T-helper 17 cell (primary cell): ENCODE results near the gene FSTL4. TPM values are rescaled to one million over a fixed set of nuclear protein-coding genes. Genes with fewer than 3 reads are reported as not detected.

ENCODE experiments used
- ATAC-seq: fragments of 150-1000 bp; cut with Tn5 transposase; 2 replicates; pipeline ENCODE4 v1.10.0; 2021; ENCODE audit warnings: mild to moderate bottlenecking, moderate library complexity
- DNase-seq, 3 donors: peaks; one replicate each; pipeline versions ENCODE4 v3.0.0 to v3.0.0-alpha.2; 2020 to 2021
- H3K9me3 ChIP-seq: one replicate; pipeline ENCODE4 v1.7.0; 2013; ENCODE audit warnings: low read length, mild to moderate bottlenecking; ENCODE audit not compliant: control insufficient read depth, poor library complexity, severe bottlenecking
- H3K27ac Mint-ChIP-seq: one replicate; pipeline ENCODE4 v1.8.0; 2022; ENCODE audit warnings: mild to moderate bottlenecking, moderate library complexity, mixed read lengths
- H3K27me3 Mint-ChIP-seq: one replicate; pipeline ENCODE4 v1.8.0; 2022; ENCODE audit warnings: mixed read lengths
- H3K36me3 Mint-ChIP-seq: one replicate; pipeline ENCODE4 v1.8.0; 2022; ENCODE audit warnings: low read depth, mixed read lengths
- H3K4me1 Mint-ChIP-seq: one replicate; pipeline ENCODE4 v1.8.0; 2022; ENCODE audit warnings: mild to moderate bottlenecking, mixed read lengths
- H3K4me3 Mint-ChIP-seq: one replicate; pipeline ENCODE4 v1.8.0; 2022; ENCODE audit warnings: mild to moderate bottlenecking, moderate library complexity, mixed read lengths
- total RNA-seq, 4 donors: library from RNA in 2 of 4; stranded (reverse) in 2 of 4; gene quantifications; one replicate each; pipeline ENCODE4 v1.2.3 and lab custom pipeline; 2022 to 2026

Gene FSTL4
- total RNA-seq, 2 donors from 2014 or later: 0.26 TPM; not detected in 1

DNA sequence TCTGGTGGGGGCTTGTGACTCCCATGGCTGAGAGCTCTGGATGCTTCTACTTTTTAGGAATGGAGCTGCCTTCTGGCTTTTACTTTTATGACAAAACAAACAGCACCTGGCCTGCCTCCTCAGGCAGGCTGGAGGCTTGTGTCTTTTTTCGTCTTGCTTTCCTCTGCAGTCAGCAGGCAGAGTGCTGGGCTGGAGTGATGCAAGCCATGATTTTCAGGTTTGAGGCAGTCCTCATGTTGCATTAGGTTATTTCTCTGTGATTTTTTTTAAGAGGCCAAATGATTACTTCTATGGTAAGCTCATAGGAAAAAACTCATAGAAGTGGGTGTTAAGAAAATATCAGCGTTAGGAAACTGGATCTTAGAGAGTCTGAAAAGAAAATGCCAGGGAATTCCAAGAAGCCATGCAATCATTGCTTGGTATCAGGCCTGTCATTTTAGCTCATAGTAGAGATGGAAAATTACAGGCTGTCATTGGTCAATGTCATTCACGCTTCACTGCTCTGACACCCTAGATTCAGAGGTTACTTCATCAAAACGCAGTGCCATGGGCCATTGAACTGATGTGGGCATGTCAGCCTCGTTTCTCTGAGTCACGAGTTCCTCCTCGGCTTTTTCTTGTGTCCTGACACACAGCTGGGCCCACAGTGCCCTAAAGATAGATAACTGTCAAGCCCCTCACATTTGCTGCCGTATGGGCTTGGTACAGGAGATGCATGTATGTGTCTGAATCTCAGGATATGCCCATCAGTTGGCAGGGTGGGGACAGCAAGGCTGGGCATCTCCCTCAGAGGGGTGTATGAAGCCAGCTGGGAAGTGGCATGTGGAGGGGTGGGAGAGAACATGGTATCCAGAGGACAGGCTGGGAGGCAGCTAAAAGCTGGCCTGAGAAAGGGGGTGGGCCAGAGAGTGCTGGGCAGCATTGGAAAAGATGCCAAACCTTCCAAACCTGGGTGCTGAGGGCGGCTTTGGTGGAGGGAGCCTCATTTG is 408.7 kb downstream of the FSTL4 start:
- H3K4me1 Mint-ChIP-seq: peaks cover 2% of the 10 kb centered on the region
- H3K36me3 Mint-ChIP-seq: peaks cover 4% of the 10 kb centered on the region
- DNase-seq (no peak), ATAC-seq (no peak)
- H3K4me3 Mint-ChIP-seq: no peak overlapping the region
- H3K27ac Mint-ChIP-seq: no peak overlapping the region
- peaks cover 52% of the 10 kb centered on the region for H3K27me3 Mint-ChIP-seq
- H3K9me3 ChIP-seq: no peaks in the 10 kb centered on the region

DNA sequence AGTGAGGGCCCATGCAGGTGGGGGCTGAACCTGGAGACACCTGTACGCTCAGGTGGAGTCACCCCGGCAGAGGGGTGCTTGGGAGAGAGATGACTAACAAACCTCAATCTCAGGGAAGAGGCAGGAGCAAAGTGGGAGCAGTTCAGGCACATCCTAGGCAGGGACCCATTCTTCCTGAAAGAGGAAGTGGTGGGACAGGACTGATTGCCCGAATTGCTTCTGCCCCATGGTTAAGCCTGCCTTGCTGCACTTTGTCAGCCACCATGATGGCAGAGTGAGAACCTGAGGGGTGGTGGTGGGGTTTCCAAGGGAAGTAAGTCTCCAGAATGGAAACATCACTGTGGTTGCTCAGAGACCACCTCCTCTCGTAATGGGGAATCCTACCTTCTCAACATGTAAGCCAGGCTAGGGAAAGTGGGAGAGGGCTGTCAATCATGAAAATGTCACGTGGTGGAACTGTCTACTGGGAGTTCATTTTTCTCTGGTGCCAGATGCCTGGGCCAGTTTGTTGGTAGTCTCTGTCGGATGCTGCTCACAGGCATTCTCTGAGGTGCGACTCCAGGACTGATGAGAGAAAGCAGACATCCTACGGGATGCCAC is 410.2 kb downstream of the FSTL4 start:
- ATAC-seq: no peak
- H3K27me3 Mint-ChIP-seq: peaks cover 53% of the 10 kb centered on the region
- peaks cover 2% of the 10 kb centered on the region for H3K4me1 Mint-ChIP-seq
- H3K9me3 ChIP-seq: no peaks in the 10 kb centered on the region
- peaks cover 4% of the 10 kb centered on the region for H3K36me3 Mint-ChIP-seq
- H3K4me3 Mint-ChIP-seq: no peak overlapping the region
- no peak overlapping the region for H3K27ac Mint-ChIP-seq
- no peak for DNase-seq

DNA sequence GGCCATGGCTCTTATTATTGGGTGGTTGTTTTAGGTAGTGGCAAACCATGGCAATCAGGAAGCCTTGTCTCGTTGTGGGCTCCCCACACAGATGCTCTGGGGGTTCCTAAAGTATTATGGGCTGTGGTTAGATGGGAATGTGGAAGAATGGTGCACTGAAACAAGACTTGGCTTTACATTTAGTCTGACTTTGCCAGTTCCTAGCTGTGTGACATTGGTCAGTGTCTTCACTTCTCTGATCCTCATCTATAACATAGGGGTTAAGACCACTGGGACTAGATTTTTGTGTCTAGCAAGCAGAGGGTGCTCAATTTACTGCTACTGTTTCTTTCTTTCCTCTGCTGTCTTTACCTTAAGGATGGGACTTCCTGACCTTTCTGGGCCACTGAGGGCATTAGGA is 411.0 kb downstream of the FSTL4 start:
- Mint-ChIP-seq H3K27ac (no peak overlapping the region), H3K4me3 (no peak overlapping the region), H3K36me3 (peaks cover 4% of the 10 kb centered on the region), H3K27me3 (peaks cover 55% of the 10 kb centered on the region), H3K4me1 (peaks cover 2% of the 10 kb centered on the region)
- ATAC-seq: no peak
- no peaks in the 10 kb centered on the region for H3K9me3 ChIP-seq
- no peak for DNase-seq

DNA sequence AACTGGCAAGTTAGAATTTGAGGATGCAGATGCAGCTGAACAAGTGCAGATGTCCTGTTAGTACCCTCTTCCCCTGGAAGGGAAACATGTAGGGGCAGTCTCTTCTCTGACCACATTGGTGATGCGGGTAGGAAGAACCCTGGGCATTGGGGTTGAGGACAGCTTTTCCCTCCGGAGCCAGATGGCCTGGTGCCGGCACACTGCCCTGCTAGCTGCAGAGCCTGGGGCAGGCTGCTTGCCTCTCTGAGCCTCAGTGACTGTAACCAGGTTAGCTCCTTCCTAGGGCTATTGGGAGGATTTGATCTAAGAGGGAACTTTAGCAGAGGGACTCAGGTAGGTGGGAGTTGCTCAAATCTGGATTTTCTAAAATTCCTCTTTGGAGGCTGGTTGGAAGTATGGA is 412.1 kb downstream of the FSTL4 start:
- Mint-ChIP-seq H3K36me3 (peaks cover 4% of the 10 kb centered on the region), H3K4me1 (peaks cover 4% of the 10 kb centered on the region), H3K27ac (no peak overlapping the region), H3K27me3 (peaks cover 62% of the 10 kb centered on the region), H3K4me3 (no peak overlapping the region)
- ATAC-seq: no peak
- no peaks in the 10 kb centered on the region for H3K9me3 ChIP-seq
- DNase-seq: no peak

DNA sequence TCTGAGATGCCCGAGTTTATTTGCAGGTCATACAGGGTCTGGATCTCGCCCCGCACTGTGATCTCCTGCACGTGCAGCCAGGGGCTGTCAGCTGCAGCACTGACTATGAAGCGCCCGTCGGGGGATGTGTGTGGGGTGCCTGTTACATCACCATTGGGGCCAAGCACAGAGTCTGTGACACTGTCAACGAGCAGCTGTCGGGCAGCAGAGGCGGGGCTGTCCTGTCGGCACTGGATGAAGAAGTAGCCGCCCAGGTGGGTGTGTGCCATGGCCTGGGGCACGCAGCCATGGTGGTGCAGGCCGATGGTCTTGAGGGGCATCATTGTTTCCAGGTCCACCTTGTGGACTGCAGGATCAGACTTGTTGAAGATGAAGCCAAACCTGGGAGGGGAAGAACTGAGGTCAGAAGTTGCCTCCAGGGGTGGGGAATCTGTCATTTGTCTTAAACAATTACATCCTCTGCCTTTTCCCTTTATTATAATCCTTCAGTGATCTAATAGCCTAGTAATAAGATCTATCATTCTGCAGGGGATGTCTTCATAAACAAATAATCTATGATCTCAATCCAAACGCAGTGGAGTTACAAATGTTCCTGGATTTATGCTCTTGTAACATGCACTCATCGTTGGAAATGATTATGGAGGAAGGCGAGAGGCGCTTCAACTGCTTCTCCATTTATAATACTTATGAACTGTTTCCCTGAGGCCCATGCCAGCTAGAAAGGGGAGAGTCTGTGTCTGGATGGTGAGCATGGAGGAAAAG is 412.7 kb downstream of the FSTL4 start:
- peaks cover 4% of the 10 kb centered on the region for H3K4me1 Mint-ChIP-seq
- DNase-seq: no peak

DNA sequence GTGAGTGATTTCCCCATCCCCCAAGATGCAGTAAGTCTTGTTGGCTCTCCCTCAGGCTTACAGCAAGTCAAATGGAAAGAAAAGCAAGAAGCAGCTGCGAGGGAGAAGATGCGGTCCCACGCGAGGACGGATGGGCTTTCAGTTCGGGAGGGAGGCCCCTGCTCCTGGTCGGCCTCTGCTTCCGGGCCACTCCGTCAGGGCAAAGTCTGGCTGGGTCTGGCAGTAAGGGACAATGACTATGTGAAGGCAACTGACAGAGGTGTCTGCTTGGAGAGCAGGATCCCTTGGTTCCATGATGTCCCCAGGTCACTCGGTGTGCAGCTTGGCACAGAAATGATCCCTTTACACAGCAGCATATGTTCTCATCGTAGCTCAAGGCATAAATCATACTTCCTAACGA is 413.8 kb downstream of the FSTL4 start:
- no peak overlapping the region for H3K4me3 Mint-ChIP-seq
- H3K27me3 Mint-ChIP-seq: peaks cover 63% of the 10 kb centered on the region
- H3K36me3 Mint-ChIP-seq: peaks cover 4% of the 10 kb centered on the region
- ATAC-seq (no peak), DNase-seq (no peak)
- H3K4me1 Mint-ChIP-seq: peaks cover 4% of the 10 kb centered on the region
- no peak overlapping the region for H3K27ac Mint-ChIP-seq
- H3K9me3 ChIP-seq: no peaks in the 10 kb centered on the region

More for the DNA sequence above, 412.7 kb downstream of the FSTL4 start:
- ATAC-seq: no peak
- Mint-ChIP-seq H3K36me3 (peaks cover 4% of the 10 kb centered on the region), H3K4me3 (no peak overlapping the region), H3K27me3 (peaks cover 66% of the 10 kb centered on the region), H3K27ac (no peak overlapping the region)
- H3K9me3 ChIP-seq: no peaks in the 10 kb centered on the region

DNA sequence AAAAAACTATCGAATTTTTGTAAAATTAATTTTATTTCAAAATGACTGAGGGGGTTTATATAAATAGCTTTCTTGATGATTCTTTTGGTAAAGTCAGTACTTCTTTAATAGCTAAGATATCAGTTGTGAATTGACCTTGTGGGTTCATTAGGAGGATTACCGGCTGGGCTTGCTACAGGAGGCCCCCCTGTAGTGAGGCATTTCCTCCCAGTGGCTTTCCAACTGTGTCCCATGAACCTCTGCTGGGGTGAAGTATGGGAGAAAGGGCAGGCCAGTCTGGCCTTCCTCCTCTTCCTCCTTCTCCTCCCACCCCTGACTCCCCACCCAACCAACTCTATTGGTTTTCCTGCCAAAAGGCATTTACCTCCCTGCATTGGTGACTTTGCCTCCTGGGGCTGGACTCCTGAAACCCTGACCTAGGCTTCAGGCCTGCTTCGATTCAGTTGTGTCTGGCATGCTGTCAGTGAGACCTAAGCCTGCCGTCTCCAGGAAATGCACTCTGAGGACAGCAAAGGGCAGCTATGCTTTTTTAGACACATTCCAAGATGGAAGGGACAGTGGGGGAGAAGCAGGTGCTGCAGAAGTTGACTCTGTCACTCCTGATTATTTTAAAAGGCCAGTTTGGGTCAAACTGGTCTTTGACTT is 415.8 kb downstream of the FSTL4 start:
- no peaks in the 10 kb centered on the region for H3K9me3 ChIP-seq
- Mint-ChIP-seq H3K36me3 (peaks cover 2% of the 10 kb centered on the region), H3K4me3 (no peak overlapping the region), H3K27me3 (peaks cover 53% of the 10 kb centered on the region), H3K4me1 (peaks cover 4% of the 10 kb centered on the region), H3K27ac (no peak overlapping the region)
- DNase-seq: no peak
- no peak for ATAC-seq

DNA sequence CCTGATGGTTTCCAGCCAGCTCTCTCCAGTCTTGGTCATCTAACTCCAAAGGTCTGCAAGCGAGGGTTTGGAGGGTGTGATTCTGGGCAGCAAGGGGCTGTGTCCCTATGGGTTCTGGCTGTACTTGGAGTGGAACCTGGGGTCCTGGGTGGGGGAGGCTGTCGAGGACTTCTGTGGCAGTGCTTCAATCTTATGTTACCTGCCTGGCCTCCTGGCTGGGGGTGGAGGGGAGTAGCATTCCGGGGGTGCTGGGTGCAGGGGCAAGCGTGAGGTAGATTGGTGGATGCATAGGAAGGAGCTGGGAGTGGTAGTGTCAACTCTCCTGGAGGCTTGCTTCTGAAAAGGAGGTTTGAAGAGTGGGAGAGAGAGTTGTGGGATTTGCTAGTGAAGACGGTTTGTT is 417.1 kb downstream of the FSTL4 start:
- Mint-ChIP-seq H3K27ac (no peak overlapping the region), H3K4me1 (peaks cover 2% of the 10 kb centered on the region), H3K27me3 (peaks cover 45% of the 10 kb centered on the region), H3K36me3 (no peaks in the 10 kb centered on the region), H3K4me3 (no peak overlapping the region)
- H3K9me3 ChIP-seq: no peaks in the 10 kb centered on the region
- ATAC-seq (no peak), DNase-seq (no peak)

DNA sequence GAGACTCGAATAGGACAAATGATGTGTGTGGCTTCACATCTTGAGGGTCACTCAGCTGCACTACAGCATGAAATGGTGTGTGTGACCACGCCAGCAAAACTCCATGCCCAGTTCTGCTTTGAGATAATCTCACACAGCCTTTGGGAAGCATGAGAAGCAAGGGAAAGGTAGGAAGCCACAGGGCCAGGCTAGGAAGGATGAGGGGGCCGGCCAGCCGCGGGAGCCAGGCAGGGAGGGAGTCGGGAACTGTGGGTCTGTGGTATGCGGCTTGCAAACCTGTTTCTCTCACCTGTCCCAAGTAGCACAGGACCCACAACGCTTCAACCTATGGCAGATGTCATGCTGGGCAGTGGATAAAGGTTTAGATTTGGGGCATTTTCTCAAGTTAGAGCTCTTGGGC is 418.5 kb downstream of the FSTL4 start:
- H3K4me1 Mint-ChIP-seq: peaks cover 2% of the 10 kb centered on the region
- ATAC-seq (no peak), DNase-seq (no peak)

DNA sequence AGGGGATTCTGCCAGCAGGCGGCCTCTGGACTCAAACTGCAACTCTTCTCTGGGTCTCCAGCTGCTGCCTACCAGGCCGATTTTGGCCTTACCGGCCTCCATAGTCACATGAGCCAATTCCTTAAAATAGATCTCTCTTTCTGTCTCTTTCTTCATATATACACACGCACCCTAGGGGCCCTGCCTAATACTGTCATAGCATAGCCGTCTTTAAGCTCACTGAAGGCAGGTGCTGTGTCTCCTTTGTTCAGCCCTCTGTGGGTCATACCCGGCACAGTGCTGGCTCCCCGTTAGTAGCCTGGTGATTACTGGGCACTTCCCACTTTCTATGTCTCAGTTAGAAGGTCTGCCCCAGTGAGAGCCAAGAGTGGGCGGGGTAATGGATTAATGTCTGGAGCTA is 419.6 kb downstream of the FSTL4 start:
- ATAC-seq (no peak), DNase-seq (no peak)
- no peaks in the 10 kb centered on the region for H3K9me3 ChIP-seq
- peaks cover 29% of the 10 kb centered on the region for H3K27me3 Mint-ChIP-seq
- no peak overlapping the region for H3K4me3 Mint-ChIP-seq
- no peaks in the 10 kb centered on the region for H3K36me3 Mint-ChIP-seq
- peaks cover 2% of the 10 kb centered on the region for H3K4me1 Mint-ChIP-seq
- H3K27ac Mint-ChIP-seq: no peak overlapping the region

More for the DNA sequence above, 418.5 kb downstream of the FSTL4 start:
- H3K9me3 ChIP-seq: no peaks in the 10 kb centered on the region
- Mint-ChIP-seq H3K27me3 (peaks cover 33% of the 10 kb centered on the region), H3K4me3 (no peak overlapping the region), H3K36me3 (no peaks in the 10 kb centered on the region), H3K27ac (no peak overlapping the region)

DNA sequence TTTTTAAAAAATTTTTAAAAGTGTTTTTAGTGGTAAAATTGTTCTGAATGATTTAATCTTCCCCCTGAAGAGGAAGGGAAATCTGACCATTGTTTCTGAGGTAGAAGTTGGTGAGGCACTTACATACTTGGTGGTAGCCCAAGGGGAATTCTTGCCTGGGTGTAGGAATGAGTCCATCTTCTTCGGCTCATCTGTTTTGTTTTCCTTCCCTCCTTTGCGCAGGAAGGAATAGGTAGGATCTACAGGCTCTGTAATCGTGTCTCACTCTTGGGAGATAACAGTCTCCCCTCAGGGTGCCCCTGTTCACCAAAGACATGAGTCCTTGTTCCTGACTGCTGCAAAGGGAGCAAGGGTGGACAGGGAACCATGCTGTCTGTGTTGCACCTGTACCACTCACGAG is 422.5 kb downstream of the FSTL4 start:
- Mint-ChIP-seq H3K4me1 (no peaks in the 10 kb centered on the region), H3K27me3 (peaks cover 9% of the 10 kb centered on the region), H3K36me3 (no peaks in the 10 kb centered on the region), H3K4me3 (no peak overlapping the region), H3K27ac (no peak overlapping the region)
- ATAC-seq: no peak
- no peak for DNase-seq
- no peaks in the 10 kb centered on the region for H3K9me3 ChIP-seq

DNA sequence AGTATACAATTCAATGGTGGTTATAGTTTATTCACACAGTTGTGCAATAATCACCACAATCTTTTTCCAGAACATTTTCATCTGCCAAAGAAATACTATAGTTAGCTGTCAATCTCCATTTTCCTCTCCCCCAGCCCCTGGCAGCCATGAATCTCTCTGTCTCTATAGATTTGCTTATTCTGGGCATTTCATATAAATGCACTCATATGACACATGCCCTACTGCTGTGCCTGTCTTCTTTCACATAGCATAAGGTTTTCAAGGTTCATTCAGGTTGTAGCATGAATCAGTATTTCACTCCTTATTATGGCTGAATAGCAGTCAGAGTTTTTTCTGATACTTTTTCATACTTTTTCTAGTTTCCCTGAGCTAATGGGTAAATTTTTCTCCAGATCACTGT is 432.9 kb downstream of the FSTL4 start:
- Mint-ChIP-seq H3K4me1 (peaks cover 2% of the 10 kb centered on the region), H3K4me3 (no peak overlapping the region), H3K36me3 (peaks cover 2% of the 10 kb centered on the region), H3K27ac (no peak overlapping the region), H3K27me3 (no peaks in the 10 kb centered on the region)
- ATAC-seq (no peak), DNase-seq (no peak)
- H3K9me3 ChIP-seq: no peaks in the 10 kb centered on the region
